ENCODE results near the gene SAMD11.
A peak's percentile ranks its signal among the peaks of the same experiment; 100 is the strongest.

SAMD11 gene

DNA sequence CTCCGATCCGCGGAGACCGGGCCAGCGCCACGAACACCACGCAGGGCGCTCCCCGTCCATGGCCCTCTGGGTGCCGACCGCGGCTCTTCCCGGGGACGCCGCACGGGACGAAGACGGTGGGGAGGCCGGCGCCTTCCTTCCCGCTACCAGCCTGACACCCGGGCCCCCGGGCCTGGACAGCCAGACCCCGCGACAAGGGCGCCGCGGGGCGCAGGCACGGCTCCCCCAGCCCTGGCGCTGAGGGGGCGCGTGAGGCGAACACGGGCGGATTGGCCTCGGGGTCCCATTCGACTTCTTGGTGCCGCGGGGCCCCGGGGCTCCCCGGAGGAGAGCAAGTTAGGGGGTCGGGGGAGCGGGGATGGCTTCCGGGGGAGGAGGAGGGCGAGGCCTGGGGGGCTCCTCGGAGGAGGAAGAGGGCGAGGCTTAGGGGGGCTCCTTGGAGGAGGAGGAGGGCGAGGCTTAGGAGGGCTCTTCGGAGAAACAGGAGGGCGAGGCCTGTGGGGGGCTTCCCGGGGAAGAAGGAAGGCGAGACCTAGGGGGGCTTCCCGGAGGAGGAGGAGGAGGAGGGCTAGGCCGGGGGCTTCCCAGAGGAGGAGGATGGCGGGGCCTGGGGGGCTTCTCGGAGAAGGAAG lies 36.1 kb downstream of the SAMD11 start:
- FAIRE-seq (no peak), DNase-seq (ENCODE audit: insufficient read length, low spot score) (no peak)
- no peak for TF ChIP-seq POLR2A (IDR thresholded peaks at IDR 0.05; ENCODE audit: low read depth, low read length)

DNA sequence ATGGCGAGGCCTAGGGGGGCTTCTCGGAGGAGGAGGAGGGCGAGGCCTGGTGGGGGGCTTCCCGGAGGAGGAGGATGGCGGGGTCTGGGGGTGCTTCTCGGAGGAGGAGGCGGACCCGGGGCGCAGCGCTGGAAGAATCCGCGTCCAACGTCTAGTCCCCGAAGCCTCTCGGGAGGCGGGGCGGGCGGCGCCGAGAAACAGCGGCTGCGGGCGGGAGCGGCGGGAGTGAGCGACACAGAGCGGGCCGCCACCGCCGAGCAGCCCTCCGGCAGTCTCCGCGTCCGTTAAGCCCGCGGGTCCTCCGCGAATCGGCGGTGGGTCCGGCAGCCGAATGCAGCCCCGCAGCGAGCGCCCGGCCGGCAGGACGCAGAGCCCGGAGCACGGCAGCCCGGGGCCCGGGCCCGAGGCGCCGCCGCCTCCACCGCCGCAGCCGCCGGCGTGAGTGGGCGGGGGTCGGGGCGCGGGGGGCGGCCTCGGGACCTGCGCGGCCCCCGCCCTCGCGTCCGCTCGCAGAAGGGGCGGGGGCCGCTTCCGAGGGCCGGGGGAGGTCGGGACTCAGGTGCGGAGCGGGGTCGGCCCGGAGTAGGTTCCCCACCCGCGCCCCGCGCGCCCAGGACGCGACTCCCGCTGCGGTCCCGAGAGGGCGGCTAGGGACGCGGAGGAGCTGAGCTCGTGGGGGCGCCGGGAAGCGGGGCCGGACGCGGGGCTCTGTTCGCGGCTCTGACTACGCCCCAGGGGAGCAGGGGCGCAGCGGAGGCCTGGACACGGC lies 36.8 kb downstream of the SAMD11 start, which contains the start of gene KLHL17:
KLHL17 (plus strand) TSS at position 222 of the 769 bp plus-strand sequence; CDS start at position 332, 110 bp downstream.
- no peak for FAIRE-seq
- peak; percentile 49; the same call in 1 of the 2 replicates for TF ChIP-seq POLR2A (IDR thresholded peaks at IDR 0.05; ENCODE audit: low read depth, low read length)
- peak; percentile 77 for DNase-seq (ENCODE audit: insufficient read length, low spot score)

DNA sequence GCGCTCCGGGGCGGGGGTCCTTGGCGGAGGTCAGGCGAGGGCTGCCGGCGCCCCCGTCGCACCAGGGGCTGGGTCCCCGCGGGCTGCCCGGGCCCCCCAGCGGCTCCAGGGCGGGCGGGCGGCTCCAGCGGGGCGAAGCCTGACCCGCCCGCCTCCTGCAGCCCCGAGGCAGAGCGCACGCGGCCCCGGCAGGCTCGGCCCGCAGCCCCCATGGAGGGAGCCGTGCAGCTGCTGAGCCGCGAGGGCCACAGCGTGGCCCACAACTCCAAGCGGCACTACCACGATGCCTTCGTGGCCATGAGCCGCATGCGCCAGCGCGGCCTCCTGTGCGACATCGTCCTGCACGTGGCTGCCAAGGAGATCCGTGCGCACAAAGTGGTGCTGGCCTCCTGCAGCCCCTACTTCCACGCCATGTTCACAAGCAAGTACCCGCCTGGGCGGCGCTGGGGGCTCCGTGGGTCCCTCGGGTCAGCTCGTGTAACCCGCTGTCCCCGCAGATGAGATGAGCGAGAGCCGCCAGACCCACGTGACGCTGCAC lies 37.5 kb downstream of the SAMD11 start:
- no peak for DNase-seq (ENCODE audit: insufficient read length, low spot score)

DNA sequence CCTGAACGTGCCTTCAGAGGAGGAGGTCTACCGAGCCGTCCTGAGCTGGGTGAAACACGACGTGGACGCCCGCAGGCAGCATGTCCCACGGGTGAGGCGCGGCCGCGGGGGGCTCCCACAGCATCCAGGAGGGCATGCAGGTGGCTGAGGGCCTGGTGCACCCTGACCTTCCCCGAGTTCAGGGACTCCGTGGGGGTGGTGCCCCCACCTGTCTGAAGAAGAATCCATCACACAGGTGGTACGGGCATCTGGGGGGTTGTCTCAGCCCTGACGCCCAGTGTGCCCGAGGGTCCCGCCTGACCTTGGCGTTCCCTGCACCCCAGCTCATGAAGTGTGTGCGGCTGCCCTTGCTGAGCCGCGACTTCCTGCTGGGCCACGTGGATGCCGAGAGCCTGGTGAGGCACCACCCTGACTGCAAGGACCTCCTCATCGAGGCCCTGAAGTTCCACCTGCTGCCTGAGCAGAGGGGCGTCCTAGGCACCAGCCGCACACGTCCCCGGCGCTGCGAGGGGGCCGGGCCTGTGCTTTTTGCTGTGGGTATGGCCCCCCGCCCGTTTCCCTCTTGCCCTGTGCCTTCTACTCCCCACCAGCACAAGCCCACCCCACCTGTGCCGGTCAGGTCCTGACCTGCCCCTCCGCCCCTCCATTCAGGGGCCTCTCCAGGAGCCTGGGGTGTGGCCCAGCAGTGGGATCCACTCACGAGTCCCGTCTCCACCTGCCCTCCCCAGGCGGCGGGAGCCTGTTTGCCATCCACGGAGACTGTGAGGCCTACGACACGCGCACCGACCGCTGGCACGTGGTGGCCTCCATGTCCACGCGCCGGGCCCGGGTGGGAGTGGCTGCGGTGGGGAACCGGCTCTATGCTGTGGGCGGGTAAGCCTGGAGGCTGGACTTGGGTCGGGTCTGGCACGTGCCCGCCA lies 38.9 kb downstream of the SAMD11 start:
- DNase-seq (ENCODE audit: insufficient read length, low spot score), result no peak
- no peak for FAIRE-seq
- no peak for TF ChIP-seq POLR2A (IDR thresholded peaks at IDR 0.05; ENCODE audit: low read depth, low read length)

More for the DNA sequence above, 37.5 kb downstream of the SAMD11 start:
- no peak for FAIRE-seq
- TF ChIP-seq POLR2A (IDR thresholded peaks at IDR 0.05; ENCODE audit: low read depth, low read length), result no peak

DNA sequence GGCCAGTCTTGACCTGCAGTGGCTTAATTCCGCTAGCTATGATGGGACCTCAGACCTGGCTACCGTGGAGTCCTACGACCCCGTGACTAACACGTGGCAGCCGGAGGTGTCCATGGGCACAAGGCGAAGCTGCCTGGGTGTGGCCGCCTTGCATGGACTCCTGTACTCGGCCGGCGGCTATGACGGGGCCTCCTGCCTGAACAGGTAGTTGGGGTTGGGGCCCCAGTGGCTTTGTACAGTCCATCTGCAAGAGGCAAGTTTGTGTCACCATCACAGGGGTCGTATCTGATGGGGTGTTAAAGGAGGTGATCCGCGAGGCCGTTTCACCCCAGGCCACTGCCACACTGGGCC lies 39.6 kb downstream of the SAMD11 start:
- FAIRE-seq, result no peak

DNA sequence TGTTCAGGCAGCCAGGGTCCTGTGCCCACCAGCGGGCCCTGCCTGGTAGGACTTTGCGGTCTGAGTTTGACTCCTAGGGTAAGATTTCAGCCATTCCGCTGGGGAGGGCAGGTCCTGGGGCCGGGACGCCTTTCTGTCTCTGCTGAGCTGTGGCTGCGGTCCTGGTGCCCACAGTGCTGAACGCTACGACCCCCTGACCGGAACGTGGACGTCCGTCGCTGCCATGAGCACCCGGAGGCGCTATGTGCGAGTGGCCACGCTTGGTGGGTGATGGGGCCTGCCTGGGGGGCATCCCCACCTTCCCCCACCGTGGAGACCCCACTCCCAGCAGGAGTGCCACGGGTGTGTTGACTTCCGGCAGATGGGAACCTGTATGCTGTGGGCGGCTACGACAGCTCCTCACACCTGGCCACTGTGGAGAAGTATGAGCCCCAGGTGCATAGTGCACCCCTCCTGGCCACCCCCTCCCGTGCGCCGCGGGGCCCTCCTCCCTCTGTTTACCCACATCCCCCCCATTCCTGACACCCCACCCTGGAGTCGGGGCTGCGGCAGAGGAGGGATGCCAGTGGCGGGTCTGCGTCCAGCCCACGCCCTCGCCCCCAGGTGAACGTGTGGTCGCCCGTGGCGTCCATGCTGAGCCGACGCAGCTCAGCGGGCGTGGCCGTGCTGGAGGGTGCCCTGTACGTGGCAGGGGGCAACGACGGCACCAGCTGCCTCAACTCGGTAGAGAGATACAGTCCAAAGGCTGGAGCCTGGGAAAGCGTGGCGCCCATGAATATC lies 40.2 kb downstream of the SAMD11 start:
- FAIRE-seq (no peak), DNase-seq (ENCODE audit: insufficient read length, low spot score) (no peak)
- no peak for TF ChIP-seq POLR2A (IDR thresholded peaks at IDR 0.05; ENCODE audit: low read depth, low read length)

More for the DNA sequence above, 39.6 kb downstream of the SAMD11 start:
- no peak for TF ChIP-seq POLR2A (IDR thresholded peaks at IDR 0.05; ENCODE audit: low read depth, low read length)
- no peak for DNase-seq (ENCODE audit: insufficient read length, low spot score)

DNA sequence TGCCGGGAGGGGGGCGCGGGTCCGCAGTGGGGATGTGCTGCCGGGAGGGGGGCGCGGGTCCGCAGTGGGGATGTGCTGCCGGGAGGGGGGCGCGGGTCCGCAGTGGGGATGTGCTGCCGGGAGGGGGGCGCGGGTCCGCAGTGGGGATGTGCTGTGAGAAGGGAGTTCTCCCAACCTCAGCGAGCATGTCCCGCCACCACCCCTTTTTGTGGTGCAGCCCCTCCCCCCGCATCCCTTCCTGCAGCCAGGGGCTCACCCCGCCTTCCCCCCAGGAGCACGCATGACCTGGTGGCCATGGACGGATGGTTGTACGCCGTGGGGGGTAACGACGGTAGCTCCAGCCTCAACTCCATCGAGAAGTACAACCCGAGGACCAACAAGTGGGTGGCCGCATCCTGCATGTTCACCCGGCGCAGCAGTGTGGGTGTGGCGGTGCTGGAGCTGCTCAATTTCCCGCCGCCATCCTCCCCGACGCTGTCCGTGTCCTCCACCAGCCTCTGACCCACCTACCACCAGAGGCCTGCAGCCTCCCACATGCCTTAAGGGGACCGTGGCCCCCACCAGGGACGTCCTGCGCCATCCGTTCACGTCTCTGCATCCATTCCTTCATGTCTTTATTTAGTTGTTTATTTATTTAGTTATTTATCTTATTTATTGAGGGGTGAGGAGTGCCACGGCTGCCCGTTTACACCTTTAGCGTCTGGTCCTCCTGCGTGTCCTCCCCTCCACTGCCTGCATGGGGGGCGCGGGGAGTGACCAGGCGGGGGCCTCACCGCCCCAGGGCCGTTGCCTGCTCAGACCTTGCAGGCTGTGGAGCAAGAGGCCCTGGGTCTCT lies 41.2 kb downstream of the SAMD11 start:
- DNase-seq (ENCODE audit: insufficient read length, low spot score) (no peak), FAIRE-seq (no peak)
- no peak for TF ChIP-seq POLR2A (IDR thresholded peaks at IDR 0.05; ENCODE audit: low read depth, low read length)

DNA sequence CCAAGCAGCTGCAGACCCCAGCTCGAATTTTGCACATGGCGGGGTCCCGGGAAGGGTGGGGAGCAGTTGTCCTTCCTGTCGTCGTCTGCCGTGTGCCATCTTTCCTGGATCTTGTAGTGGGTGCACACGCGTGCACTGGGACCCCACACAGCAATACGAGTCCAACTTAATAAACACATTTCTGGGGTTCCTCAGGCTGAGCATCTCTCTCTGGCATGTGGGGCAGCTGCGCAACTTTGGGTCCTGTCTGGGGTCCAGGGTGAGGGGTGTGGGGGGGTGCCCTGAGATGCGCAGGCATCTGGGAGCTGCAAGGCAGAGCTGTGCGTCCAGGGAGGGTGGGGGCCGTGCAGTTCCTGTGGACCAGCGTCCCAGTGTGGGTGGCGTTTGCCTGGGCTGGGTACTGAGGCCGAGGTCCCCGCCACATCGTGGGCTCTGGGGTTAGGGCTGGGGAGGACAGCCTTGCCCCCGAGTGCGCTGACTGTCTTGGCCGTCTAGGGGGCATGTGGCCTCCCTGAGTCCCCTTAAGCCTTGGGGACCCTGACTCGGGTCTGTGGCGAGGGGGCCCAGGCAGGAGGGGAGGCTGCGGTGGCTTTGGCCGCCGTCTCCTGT lies 41.9 kb downstream of the SAMD11 start:
- FAIRE-seq, result no peak
- no peak for TF ChIP-seq POLR2A (IDR thresholded peaks at IDR 0.05; ENCODE audit: low read depth, low read length)

DNA sequence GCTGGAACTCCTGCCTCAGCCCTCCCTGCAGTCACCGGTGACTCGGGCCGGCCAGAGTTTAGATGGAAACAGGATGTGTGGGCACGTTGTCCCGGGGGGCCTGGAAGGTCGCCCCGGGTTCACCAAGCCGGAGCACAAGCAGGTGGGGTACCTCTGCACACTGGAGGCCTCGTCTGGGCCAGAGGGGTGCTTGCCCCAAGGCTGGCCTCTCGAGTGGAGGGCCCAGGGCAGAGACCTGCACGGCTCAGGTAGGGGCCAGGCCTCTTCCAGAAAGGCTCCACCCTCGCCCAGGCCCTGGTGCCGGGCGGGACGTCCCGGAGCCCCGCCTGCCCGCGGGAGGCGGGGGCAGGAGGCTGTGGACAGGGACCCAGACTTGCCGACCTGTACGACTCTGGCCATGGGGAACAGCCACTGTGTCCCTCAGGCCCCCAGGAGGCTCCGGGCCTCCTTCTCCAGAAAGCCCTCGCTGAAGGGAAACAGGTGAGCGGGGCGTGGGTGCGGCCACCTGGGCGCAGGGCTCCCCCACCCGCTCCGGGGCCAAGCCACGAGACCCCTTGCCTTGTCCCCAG lies 42.5 kb downstream of the SAMD11 start, which contains the start of gene PLEKHN1:
PLEKHN1 (plus strand) TSS at position 348 of the 569 bp plus-strand sequence; CDS start at position 398, 50 bp downstream.
- FAIRE-seq (peak; percentile 36), DNase-seq (ENCODE audit: insufficient read length, low spot score) (peak; percentile 80)
- TF ChIP-seq POLR2A (IDR thresholded peaks at IDR 0.05; ENCODE audit: low read depth, low read length), result no peak

More for the DNA sequence above, 41.9 kb downstream of the SAMD11 start:
- DNase-seq (ENCODE audit: insufficient read length, low spot score), result no peak

DNA sequence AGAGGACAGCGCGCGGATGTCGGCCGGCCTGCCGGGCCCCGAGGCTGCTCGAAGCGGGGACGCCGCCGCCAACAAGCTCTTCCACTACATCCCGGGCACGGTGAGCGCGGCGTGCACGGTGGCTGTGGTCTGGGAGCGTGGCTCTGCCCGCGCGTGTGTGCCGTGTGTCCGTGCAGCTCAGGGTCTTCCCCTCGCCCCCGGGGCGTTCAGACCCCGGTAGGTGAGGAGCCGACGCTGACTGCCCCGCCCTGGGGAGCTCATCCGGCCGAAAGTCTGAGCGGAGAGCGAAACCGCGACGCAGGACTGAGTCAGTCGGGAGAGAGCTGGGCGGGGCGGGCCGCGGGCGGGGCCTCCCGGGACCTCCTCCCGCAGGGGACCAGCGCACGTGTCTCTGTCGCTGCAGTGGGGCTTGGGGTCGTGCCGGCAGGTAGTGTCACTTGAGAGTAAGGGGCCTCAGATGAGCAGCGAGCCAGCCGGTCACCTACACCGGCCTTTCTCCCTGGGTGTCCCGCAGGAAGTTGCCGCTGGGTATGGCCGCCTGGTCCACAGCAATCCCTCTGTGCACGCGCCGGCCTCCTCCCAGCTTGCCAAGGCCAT lies 43.1 kb downstream of the SAMD11 start:
- no peak for FAIRE-seq
- no peak; the same call in 1 of the 2 replicates for TF ChIP-seq POLR2A (IDR thresholded peaks at IDR 0.05; ENCODE audit: low read depth, low read length)
- DNase-seq (ENCODE audit: insufficient read length, low spot score), result peak; percentile 86

Measured in H54 (cell line).